GM21786 (cell line): Measurements from ENCODE around the gene HEPACAM.
"Not testable (repeated sequence)": the region's sequence is repeated elsewhere in the genome, so short reads cannot be mapped to it uniquely, and the experiment has no call there.

Experiments
- ATAC-seq: cut with Tn5 transposase; IDR thresholded peaks from one replicate; pipeline ENCODE4 v1.9.1; 2021; ENCODE audit not compliant: unreplicated experiment

The HEPACAM gene, protein sequence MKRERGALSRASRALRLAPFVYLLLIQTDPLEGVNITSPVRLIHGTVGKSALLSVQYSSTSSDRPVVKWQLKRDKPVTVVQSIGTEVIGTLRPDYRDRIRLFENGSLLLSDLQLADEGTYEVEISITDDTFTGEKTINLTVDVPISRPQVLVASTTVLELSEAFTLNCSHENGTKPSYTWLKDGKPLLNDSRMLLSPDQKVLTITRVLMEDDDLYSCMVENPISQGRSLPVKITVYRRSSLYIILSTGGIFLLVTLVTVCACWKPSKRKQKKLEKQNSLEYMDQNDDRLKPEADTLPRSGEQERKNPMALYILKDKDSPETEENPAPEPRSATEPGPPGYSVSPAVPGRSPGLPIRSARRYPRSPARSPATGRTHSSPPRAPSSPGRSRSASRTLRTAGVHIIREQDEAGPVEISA

DNA sequence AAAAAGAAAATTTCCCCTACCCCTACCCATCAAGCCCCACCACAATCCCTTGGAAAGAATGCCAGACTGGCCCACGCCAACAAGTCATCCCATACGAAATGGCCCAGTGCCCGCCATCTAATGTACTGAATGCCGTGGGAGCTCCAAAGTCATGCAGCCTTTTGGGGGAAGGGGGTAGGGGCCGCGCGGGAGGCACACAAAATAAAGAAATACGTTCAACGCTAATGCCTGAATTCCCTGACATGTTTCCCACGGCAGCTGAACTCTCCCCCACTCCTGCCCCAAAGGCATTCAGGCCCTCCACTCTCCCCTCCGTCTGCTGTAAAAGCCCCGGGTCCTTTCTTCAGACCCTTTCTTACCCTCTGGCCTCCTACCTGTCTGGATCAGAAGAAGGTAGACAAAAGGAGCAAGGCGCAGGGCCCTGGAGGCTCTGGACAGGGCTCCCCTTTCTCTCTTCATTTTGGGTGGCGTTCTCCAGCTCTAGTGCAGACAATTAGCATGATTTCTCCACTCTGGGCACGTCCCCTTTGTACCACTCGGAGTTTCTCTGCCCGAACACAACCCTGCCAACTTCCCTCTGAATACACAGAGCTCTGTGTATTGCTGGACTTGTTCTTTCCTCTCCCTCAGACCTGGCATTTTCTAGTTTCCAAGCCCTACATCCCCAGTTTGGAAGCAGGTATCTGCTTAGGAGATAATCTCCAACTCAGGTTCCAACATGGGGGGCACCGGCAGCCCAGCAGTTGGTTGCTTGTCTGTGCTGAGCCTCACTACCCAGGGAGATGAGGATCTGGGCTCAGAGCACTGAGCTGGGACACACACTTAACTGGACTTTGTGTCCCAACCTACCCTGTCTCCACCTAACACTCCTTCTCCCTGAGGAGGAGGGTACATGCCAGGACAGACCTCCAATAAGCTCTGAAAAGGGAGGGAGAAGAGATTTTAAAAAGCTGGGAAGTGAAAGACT lies at the start of gene HEPACAM:
HEPACAM (minus strand) TSS at position 500 of the 967 bp plus-strand sequence; CDS start at position 459, 41 bp downstream.
- no peak for ATAC-seq

DNA sequence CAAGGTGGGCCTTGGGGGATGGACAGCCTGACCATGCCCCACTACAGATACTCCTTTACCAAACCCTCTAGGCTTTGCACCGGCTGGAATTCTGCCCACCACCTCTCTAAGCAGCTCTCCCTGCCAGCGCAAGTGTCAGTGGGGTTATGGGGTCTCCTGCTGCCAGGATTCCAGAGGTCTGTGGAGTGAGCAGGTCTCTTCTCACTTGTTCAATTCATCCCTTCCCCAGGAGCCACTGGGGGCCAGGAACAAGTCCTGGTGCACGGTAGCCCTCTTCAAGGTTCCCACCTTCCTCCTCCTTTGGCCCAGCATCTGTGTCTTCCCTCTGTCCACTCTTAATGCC lies 48.6 kb upstream of the HEPACAM start:
- ATAC-seq = no peak

DNA sequence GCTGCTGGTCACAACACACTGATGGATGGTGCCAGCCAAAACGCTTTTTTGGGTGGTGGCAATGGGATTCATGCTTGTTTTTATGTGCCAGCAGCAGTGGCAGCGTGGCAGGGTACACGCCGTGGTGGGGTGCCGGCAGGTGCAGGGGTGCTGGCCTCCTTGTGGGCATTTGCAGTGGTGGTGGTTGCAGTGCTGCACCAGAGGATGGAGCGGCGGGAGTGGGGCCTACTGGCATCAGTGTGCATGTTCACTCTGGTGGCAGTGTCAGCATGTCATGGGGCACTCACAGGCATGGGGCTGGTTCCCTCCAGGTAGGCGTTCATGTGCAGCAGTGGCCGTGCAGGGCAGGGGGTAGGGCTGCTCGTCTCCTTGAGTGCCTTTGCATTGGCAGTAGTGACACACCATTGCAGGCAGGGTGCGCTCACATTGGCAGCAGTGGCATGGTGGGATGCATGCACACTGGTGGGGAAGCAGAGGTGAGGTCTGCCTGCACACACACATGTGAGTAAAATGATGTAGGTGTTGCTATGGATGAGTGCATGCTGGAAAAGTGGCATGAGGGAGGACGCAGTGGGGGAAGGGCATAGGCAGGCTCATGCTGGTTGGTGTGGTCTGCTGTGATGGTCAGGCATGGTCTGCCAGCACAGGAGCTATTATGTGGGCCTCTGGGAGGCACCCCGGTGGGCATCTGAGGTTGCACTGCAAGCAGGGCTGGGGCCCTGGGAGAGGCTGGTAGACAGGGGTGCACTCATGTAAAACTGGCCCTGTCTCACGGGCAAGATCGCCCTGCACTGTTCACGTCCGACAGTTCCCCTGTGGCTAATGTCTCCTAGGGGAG lies 48.0 kb upstream of the HEPACAM start:
- ATAC-seq = no peak

DNA sequence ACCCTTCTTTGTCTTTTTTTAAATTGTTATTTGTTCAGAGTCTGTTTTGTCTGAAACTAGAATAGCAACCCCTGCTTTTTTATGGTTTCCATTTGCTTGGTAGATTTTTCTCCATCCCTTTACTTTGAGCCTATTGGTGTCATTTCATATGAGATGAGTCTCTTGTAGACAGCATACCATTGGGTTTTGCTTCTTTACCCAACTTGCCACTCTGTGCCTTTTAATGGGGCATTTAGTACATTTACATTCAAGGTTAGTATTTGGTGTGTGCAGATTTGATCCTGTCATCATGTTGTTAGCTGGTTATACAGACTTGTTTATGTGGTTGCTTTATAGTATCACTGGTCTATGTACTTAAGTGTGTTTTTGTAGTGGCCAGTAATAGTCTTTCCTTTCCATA lies 46.2 kb upstream of the HEPACAM start:
- ATAC-seq = no peak

DNA sequence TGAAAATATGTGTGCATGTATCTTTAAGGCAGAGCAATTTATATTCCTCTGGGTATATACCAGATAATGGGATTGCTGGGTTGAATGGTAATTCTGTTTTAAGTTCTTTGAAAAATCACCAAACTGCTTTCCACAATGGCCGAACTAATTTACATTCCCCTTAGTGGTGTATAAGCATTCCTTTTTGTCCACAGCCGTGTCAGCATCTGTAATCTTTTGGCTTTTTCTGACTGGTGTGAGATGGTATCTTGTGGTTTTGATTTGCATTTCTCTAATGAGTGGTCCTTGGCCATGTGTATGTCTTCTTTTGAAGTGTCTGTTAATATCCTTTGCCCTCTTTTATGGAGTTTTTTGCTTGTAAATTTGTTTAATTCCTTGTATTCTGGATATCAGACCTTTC lies 42.5 kb upstream of the HEPACAM start:
- ATAC-seq = no peak

DNA sequence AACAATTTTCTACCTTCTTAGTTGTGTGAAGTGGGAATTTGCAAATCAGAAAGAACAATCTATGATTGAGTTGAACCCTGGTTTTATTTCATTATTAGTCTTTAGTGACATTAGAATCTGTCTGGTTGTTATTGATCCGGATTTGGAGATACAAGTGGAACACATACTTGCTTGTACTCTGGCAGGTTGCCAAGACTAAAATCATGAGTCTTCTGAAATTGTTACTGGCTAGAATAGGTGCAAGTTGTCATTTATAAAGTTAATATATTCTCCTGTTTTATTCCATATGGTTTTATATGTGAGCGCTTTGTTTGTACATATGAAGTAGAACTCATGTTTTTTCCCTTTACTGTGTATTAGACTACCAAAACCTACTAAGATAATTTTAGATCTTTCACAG lies 41.2 kb upstream of the HEPACAM start:
- ATAC-seq = no peak

DNA sequence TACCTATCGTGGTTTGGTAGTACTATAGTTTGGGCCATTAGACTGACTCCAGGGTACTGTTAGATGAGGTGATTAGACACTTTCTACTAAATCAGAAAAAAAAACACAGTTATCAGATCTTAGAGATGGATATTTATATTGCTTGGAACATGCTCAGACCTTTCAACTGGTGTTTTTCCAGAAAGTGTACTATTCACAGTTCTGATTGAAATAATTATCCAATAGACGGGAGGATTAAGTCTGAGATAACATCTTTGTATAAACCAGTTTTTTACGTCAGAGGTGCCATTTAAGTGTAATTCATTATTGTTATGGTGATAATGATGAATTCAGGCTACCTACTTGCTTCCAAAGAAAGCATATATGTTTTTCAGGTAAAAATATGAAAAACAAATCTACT lies 40.7 kb upstream of the HEPACAM start:
- no peak for ATAC-seq

DNA sequence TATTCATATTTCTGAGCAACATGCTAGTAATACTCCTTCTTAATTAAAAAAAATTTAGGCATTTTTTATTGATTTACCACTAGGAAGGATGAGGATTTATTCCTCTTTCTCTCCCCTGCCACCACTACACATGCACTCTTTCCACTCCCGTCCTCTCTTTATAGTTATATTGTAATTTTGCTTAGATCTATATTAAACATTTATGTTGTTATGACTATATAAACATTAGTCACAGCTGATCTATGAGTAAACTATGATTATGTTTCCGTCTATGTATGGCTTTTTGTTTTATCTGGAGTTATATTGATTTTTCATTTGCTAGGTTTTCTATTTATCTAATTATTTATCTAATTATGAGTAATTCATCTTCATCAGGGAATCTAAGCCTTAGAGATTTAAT lies 36.0 kb upstream of the HEPACAM start:
- ATAC-seq = no peak

DNA sequence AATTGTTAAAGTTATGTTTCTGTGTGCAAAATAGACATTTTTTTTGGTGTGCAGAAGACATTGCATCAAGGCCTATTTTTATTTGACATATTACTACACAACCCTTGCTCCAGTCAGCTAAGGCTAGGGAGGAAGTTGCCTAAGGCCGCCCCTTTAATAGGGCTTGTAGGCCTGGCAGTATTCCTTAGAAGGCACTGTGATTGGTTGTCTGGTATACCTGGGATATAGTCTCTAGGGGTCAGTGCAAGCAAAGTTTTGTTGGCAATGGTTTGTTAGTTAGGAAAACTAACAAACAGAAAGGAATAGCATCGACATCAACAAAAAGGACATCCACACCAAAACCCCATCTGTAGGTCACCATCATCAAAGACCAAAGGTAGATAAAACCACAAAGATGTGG lies 35.1 kb upstream of the HEPACAM start:
- no peak for ATAC-seq

DNA sequence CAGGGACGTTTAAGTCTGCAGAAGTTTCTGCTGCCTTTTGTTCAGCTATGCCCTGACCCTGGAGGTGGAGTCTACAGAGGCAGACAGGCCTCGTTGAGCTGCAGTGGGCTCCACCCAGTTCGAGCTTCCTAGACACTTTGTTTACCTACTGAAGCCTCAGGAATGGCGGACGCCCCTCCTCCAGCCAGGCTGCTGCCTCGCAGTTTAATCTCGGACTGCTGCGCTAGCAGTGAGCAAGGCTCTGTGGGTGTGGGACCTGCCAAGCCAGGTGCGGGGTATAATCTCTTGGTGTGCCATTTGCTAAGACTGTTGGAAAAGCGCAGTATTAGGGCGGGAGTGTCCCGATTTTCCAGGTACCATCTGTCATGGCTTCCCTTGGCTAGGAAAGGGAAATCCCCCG lies 32.4 kb upstream of the HEPACAM start:
- ATAC-seq = not testable (repeated sequence)

DNA sequence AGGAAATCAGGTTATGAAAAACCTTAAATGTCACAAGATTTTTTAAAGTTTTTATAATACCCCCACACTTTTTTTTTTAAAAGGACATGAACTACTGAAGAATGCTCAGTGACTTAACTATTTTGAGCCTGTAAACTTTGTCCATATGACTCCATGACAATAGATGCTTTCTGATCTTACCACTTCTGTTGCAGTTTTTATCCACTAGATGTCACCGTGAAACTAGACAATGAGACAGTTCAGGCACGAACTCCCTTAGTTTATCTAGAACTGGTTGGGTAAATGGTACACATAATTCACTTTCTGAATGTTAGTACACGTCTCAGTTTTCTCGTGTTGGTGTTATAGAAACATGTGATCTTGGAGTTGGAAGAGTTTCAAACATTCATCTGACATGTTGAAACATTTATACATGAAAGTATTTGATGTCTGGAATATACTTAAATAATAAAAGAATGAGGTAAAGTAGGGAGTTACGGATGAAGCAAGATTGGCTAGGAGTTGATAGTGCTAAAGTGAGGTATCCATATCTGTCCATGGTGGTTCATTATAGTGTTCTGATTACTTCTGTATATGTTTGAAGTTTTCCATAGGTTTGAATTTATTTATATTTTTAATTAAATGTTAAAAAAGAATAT lies 26.2 kb upstream of the HEPACAM start:
- peak; percentile 90 for ATAC-seq

DNA sequence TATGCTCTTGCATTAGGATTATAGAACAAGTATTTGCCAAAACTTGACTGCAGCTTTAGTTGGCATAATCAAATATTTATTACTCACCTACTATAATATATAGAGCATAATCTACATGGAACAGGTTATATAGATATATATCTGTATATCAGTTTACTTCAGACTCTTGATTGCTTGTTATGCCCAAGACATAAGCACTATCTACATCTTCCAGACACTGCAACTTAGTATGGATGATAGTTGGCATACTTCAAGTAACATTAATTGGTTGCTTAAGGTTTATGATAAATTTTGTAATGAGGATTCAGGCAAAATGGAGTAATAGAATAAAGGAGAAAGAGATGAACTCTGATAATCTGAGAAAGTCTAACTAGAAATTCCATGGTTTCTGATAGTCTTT lies 19.2 kb upstream of the HEPACAM start:
- no peak for ATAC-seq

DNA sequence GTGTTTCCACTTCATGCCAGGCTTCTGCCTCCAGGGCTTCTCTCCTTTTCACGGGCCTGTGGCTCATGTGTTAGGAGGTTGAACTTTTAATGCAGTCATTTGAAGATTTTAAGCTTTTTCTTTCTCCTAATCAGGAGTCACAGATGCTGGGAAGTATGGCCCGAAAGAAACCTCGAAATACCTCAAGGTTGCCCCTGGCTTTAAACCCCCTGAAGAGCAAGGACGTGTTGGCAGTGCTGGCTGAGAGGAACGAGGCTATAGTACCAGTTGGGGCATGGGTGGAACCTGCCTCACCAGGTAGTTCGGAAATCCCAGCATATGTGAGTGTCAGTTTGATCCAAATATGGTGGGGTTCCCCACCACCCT lies 18.7 kb upstream of the HEPACAM start:
- no peak for ATAC-seq

DNA sequence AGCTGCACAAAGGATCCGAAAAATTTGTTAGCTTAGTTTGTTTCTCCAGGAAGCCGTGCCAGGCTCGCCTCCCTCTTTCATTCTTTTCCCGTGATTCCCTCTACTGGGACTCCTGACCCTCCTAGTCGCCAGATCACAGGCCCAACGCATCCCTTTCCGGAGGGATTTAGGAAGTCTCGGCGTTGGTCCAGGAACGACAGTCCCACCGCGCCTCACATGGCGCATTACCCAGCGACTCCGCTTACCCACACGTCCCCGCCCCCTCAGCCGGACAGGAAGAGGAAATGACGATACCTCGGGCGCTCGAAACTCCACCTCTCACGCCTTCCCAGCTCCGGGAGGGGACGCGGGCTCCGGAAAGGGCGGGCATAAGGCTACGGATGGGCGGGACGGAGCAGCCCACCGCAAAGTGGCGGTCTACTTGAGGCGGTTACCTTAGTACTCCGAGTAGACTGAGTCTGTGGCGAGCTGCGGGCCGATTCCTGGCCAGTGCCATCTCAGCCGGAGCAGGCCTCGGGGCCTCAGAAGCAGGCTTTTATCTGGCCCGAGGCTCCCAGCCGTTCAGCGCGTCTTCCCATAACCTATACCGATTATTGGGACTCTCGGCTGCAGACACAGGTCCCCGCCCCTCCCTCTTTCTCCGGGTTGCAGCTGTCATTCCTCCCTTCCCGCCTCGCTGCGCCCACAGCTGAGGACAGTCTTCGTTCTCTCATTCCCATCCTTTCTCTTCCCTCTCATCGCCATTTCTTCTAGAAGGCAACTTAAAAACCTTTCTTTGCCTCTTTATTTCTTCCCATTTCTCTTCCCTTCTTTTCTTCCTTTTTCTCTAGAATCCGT lies 18.1 kb upstream of the HEPACAM start, which contains the start of gene CCDC15:
CCDC15 (plus strand) TSS at position 450 of the 837 bp plus-strand sequence. CDS start 531 bp downstream, outside the sequence.
- ATAC-seq = peak; percentile 100

DNA sequence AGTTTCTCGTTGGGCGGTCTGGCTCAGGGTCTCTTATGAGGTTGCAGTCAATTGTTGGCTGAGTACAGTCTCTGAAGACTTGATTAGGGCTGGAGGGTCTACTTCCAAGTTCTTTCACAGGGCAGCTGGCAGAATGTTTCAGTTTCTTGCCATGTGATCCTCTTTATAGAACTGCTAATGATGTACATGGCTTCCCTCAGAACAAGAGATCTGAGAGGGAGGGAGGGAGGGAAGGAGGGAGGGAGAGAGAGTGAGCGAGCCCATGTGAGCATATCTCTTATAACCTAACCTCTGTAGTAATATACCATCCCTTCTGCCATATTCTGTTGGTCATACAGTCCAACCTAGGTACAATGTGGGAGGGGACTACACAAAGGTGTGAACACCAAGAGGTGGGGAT lies 15.5 kb upstream of the HEPACAM start:
- no peak for ATAC-seq

DNA sequence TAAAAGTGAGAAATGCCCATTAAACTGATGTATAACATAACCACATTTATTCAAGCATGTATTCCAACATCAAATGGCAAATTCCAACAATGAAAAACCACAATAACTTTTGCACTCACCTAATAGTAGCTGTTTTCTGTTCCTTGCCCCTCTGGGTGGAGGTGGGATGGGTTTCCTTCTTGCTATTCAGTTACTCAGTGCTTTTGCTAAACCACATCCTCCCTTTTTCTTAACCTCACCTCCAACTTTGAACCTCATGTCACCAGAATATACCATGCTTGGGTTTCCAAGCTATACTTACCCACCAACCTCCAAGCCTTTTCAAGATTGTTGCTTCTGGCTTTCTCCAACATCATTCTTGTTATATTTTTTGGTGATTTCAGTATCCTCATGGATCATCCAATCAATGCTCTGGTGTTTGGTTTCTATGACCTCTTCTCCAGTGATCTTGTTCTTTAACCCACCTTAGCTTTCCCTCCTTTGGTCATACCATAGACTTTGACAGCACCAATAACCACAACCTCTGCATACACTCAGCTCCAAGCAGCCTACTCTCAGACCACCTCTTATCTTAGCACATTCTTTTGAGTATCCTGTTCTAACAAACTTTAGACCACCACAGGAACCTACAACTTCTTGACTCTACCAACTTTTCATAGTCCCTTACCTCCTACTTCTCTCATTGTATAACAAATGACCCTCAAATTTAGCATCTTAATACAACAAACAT lies 14.9 kb upstream of the HEPACAM start:
- no peak for ATAC-seq

DNA sequence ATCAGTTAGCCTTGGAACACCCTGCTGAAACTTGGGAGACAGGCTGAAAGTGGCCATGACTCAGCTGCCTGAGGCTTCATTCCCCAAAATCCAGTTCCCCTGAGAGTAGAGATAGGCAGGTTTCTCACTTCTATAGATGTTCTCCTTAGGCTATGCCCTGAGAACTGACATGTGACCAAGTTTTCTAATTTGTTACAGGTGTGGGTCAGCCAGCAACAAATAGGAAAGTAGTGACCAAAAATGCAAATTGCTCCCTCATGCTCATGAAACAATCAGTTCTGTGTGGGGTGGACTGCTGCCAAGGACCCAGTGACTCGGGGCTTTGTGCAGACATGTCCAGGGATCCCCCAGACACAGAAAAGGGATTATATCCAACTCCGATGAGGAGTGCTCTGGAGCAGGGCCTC lies 10.9 kb upstream of the HEPACAM start:
- no peak for ATAC-seq

DNA sequence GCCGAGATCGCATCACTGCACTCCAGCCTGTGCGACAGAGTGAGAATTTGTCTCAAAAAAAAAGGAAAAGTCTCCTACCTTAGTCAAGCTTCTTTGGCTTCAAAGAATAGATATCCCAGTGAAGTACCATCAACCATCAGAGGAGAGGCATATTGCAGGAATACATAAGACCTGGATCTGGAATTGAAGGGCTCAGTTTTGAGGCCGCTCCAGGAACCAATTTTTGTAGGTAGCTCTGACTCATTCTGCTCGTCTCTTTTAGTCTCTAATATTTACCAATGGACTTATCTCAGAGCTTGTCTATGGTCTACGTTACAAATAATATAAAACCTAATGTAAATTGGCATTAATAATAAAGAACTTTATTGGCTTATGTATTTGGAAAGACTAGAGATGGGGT lies 10.0 kb upstream of the HEPACAM start:
- no peak for ATAC-seq

DNA sequence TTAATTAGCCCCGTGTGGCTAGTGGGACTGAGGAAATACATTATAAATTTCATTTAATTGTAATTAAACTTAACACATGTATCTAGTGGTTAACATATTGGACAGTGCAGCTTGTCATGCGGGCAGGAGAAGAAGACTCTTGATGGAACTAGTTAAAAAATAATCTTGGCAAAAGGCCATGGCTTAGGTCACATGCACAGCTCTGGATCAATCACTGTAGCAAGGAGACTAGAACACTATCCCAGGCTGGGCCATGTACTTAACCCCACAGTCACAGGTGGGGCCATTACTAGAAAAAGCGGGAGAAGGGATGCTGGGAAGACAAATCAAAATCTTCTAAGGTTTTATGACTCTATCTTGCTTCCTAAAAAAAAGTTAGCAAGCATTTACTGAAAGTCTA lies 8.7 kb upstream of the HEPACAM start:
- ATAC-seq = no peak
